ENCODE data around the gene KLHL40.

The KLHL40 gene

GRCh38 chr3:42696356-42697288 lies 11.3 kb downstream of the KLHL40 start:
- H3K27me3 ChIP-seq (replicated peaks; ENCODE audit: control insufficient read depth, insufficient read depth, low read length) = peaks cover 48% of the 10 kb centered on the region
- no peaks in the 10 kb centered on the region for H3K9me3 ChIP-seq (ENCODE audit: control insufficient read depth, low read length)
- no peaks in the 10 kb centered on the region for H3K4me1 ChIP-seq (ENCODE audit: control insufficient read depth, insufficient read depth, low read length)
- H3K9ac ChIP-seq (ENCODE audit: low read length) = no peak overlapping the region
- H3K4me3 ChIP-seq (ENCODE audit: low read length) = no peak overlapping the region
- DNase-seq (ENCODE audit: low read depth) = no peak
- H3K36me3 ChIP-seq (ENCODE audit: control insufficient read depth, insufficient read depth, low read length, severe bottlenecking) = no peaks in the 10 kb centered on the region

GRCh38 chr3:42697289-42698051 lies 12.1 kb downstream of the KLHL40 start:
- Histone ChIP-seq H3K36me3 (ENCODE audit: control insufficient read depth, insufficient read depth, low read length, severe bottlenecking) (no peaks in the 10 kb centered on the region), H3K27me3 (replicated peaks; ENCODE audit: control insufficient read depth, insufficient read depth, low read length) (peaks cover 48% of the 10 kb centered on the region), H3K9ac (ENCODE audit: low read length) (no peak overlapping the region), H3K4me3 (ENCODE audit: low read length) (no peak overlapping the region), H3K9me3 (ENCODE audit: control insufficient read depth, low read length) (no peaks in the 10 kb centered on the region), H3K4me1 (ENCODE audit: control insufficient read depth, insufficient read depth, low read length) (no peaks in the 10 kb centered on the region)
- no peak for DNase-seq (ENCODE audit: low read depth)

GRCh38 chr3:42698216-42698910 lies 13.0 kb downstream of the KLHL40 start:
- no peak for DNase-seq (ENCODE audit: low read depth)
- Histone ChIP-seq H3K36me3 (ENCODE audit: control insufficient read depth, insufficient read depth, low read length, severe bottlenecking) (no peaks in the 10 kb centered on the region), H3K4me3 (ENCODE audit: low read length) (no peak overlapping the region), H3K9me3 (ENCODE audit: control insufficient read depth, low read length) (no peaks in the 10 kb centered on the region), H3K4me1 (ENCODE audit: control insufficient read depth, insufficient read depth, low read length) (no peaks in the 10 kb centered on the region), H3K27me3 (replicated peaks; ENCODE audit: control insufficient read depth, insufficient read depth, low read length) (peaks cover 54% of the 10 kb centered on the region), H3K9ac (ENCODE audit: low read length) (no peak overlapping the region)

- DNase-seq (ENCODE audit: low read depth) = no peak
- Histone ChIP-seq H3K9me3 (ENCODE audit: control insufficient read depth, low read length) (no peaks in the 10 kb centered on the region), H3K9ac (ENCODE audit: low read length) (no peak overlapping the region), H3K27me3 (replicated peaks; ENCODE audit: control insufficient read depth, insufficient read depth, low read length) (peaks cover 55% of the 10 kb centered on the region), H3K4me1 (ENCODE audit: control insufficient read depth, insufficient read depth, low read length) (no peaks in the 10 kb centered on the region), H3K4me3 (ENCODE audit: low read length) (no peak overlapping the region), H3K36me3 (ENCODE audit: control insufficient read depth, insufficient read depth, low read length, severe bottlenecking) (no peaks in the 10 kb centered on the region)
Observed at GRCh38 chr3:42698911-42699230, 13.5 kb downstream of the KLHL40 start.

- Histone ChIP-seq H3K9me3 (ENCODE audit: control insufficient read depth, low read length) (no peaks in the 10 kb centered on the region), H3K9ac (ENCODE audit: low read length) (no peak overlapping the region), H3K4me1 (ENCODE audit: control insufficient read depth, insufficient read depth, low read length) (no peaks in the 10 kb centered on the region), H3K27me3 (replicated peaks; ENCODE audit: control insufficient read depth, insufficient read depth, low read length) (peaks cover 52% of the 10 kb centered on the region), H3K4me3 (ENCODE audit: low read length) (no peak overlapping the region), H3K36me3 (ENCODE audit: control insufficient read depth, insufficient read depth, low read length, severe bottlenecking) (no peaks in the 10 kb centered on the region)
- DNase-seq (ENCODE audit: low read depth) = no peak
Observed at GRCh38 chr3:42699511-42699971, 14.2 kb downstream of the KLHL40 start.

GRCh38 chr3:42700366-42701288 lies 15.3 kb downstream of the KLHL40 start:
- Histone ChIP-seq H3K4me3 (ENCODE audit: low read length) (no peak overlapping the region), H3K4me1 (ENCODE audit: control insufficient read depth, insufficient read depth, low read length) (no peaks in the 10 kb centered on the region), H3K9ac (ENCODE audit: low read length) (no peak overlapping the region), H3K36me3 (ENCODE audit: control insufficient read depth, insufficient read depth, low read length, severe bottlenecking) (no peaks in the 10 kb centered on the region), H3K27me3 (replicated peaks; ENCODE audit: control insufficient read depth, insufficient read depth, low read length) (peaks cover 44% of the 10 kb centered on the region), H3K9me3 (ENCODE audit: control insufficient read depth, low read length) (no peaks in the 10 kb centered on the region)
- DNase-seq (ENCODE audit: low read depth) = no peak

GRCh38 chr3:42701371-42702065 lies 16.2 kb downstream of the KLHL40 start:
- Histone ChIP-seq H3K9ac (ENCODE audit: low read length) (no peak overlapping the region), H3K4me3 (ENCODE audit: low read length) (no peak overlapping the region), H3K4me1 (ENCODE audit: control insufficient read depth, insufficient read depth, low read length) (no peaks in the 10 kb centered on the region), H3K9me3 (ENCODE audit: control insufficient read depth, low read length) (no peaks in the 10 kb centered on the region), H3K27me3 (replicated peaks; ENCODE audit: control insufficient read depth, insufficient read depth, low read length) (peaks cover 44% of the 10 kb centered on the region), H3K36me3 (ENCODE audit: control insufficient read depth, insufficient read depth, low read length, severe bottlenecking) (no peaks in the 10 kb centered on the region)
- DNase-seq (ENCODE audit: low read depth) = peak; percentile 64

- Histone ChIP-seq H3K36me3 (ENCODE audit: control insufficient read depth, insufficient read depth, low read length, severe bottlenecking) (no peaks in the 10 kb centered on the region), H3K9ac (ENCODE audit: low read length) (no peak within 1 kb of the TSS), H3K4me1 (ENCODE audit: control insufficient read depth, insufficient read depth, low read length) (no peaks in the 10 kb centered on the region), H3K27me3 (replicated peaks; ENCODE audit: control insufficient read depth, insufficient read depth, low read length) (peaks cover 45% of the 10 kb centered on the region), H3K9me3 (ENCODE audit: control insufficient read depth, low read length) (no peaks in the 10 kb centered on the region), H3K4me3 (ENCODE audit: low read length) (no peak within 1 kb of the TSS)
- DNase-seq (ENCODE audit: low read depth) = no peak
Observed at GRCh38 chr3:42702066-42702951, 17.0 kb downstream of the KLHL40 start, which contains the start of gene HHATL. Gene HHATL, minus strand, starts transcription at chr3:42702798. Its CDS starts 1,972 bp downstream, at chr3:42700826.

GRCh38 chr3:42702982-42703694 lies 17.8 kb downstream of the KLHL40 start:
- no peaks in the 10 kb centered on the region for H3K9me3 ChIP-seq (ENCODE audit: control insufficient read depth, low read length)
- H3K4me1 ChIP-seq (ENCODE audit: control insufficient read depth, insufficient read depth, low read length) = no peaks in the 10 kb centered on the region
- H3K4me3 ChIP-seq (ENCODE audit: low read length) = no peak overlapping the region
- H3K9ac ChIP-seq (ENCODE audit: low read length) = no peak overlapping the region
- H3K27me3 ChIP-seq (replicated peaks; ENCODE audit: control insufficient read depth, insufficient read depth, low read length) = peaks cover 43% of the 10 kb centered on the region
- H3K36me3 ChIP-seq (ENCODE audit: control insufficient read depth, insufficient read depth, low read length, severe bottlenecking) = no peaks in the 10 kb centered on the region
- DNase-seq (ENCODE audit: low read depth) = no peak

Data from adipocyte (in vitro differentiated cells).